ENCODE results near the gene ARHGAP8. TPM values are rescaled to one million over a fixed set of nuclear protein-coding genes. Genes with fewer than 3 reads are reported as not detected.

ARHGAP8 gene
- total and polyA plus RNA-seq, 2 experiments from 2014 or later: 62.8 to 64.9 TPM

- TF ChIP-seq REST (IDR thresholded peaks at IDR 0.05; ENCODE audit: unreplicated experiment): no peak
- no peak for TF ChIP-seq ZNF114 (CRISPR knock-in tag; IDR thresholded peaks at IDR 0.05)
- TF ChIP-seq CTCF (conservative IDR thresholded peaks at IDR 0.05; ENCODE audit: low read depth in 2 of 2): no peak
- no peak for TF ChIP-seq POLR2AphosphoS5 (IDR thresholded peaks at IDR 0.05; ENCODE audit: low read depth)
- no peak for TF ChIP-seq NANOG (IDR thresholded peaks at IDR 0.05; ENCODE audit: borderline replicate concordance)
- TF ChIP-seq EZH2 (IDR thresholded peaks at IDR 0.05; ENCODE audit: low read depth, unreplicated experiment): no peak
- no peak for TF ChIP-seq CREB1 (CRISPR knock-in tag; IDR thresholded peaks at IDR 0.05; ENCODE audit: low read depth)
- TF ChIP-seq EZH2phosphoT487 (IDR thresholded peaks at IDR 0.05; ENCODE audit: unreplicated experiment): no peak
These were observed 155.7 kb downstream of the ARHGAP8 start (continued) for GRCh38 chr22:44907765-44908737.

GRCh38 chr22:44909241-44909640, 156.9 kb downstream of the ARHGAP8 start:
- Histone ChIP-seq H2AFZ (no peak overlapping the region), H3K36me3 (ENCODE audit: insufficient read depth) (peaks cover 38% of the 10 kb centered on the region), H3K9me2 (ENCODE audit: insufficient read depth) (no peaks in the 10 kb centered on the region), H4K20me1 (replicated peaks; ENCODE audit: insufficient read depth) (no peaks in the 10 kb centered on the region; the same call in 1 of the 2 replicates), H3K27ac (ENCODE audit: low read depth) (no peak overlapping the region), H3K4me2 (no peak overlapping the region), H3K27me3 (ENCODE audit: insufficient read depth) (no peaks in the 10 kb centered on the region), H3K79me2 (replicated peaks; ENCODE audit: insufficient read depth) (no peaks in the 10 kb centered on the region), H3K4me1 (ENCODE audit: insufficient read depth) (no peaks in the 10 kb centered on the region), H3F3A (replicated peaks; ENCODE audit: low read depth) (no peaks in the 10 kb centered on the region), H3K4me3 (no peak overlapping the region)
- Mint-ChIP-seq H3K9me3 (peaks cover 30% of the 10 kb centered on the region), H3K36me3 (ENCODE audit: low read depth) (peaks cover 79% of the 10 kb centered on the region), H3K4me1 (no peaks in the 10 kb centered on the region), H3K4me3 (no peak overlapping the region), H3K27ac (no peak overlapping the region), H3K27me3 (ENCODE audit: insufficient read depth, low read depth, poor library complexity) (peaks cover 2% of the 10 kb centered on the region)
- DNase-seq (ENCODE audit: low spot score) (no peak), ATAC-seq (no peak)
- TF ChIP-seq REST (IDR thresholded peaks at IDR 0.05; ENCODE audit: unreplicated experiment): no peak

Other genes starting within 250 kb of the ARHGAP8 start
- 31.4 and 37.7 TPM in 2 replicates for gene PRR5, start 50.4 kb upstream of the ARHGAP8 start, total RNA-seq (2014; rRNA removed; shearing (Covaris generic))
- 15.3 and 17.4 TPM in 2 replicates for gene PRR5, start 50.4 kb upstream of the ARHGAP8 start, polyA plus RNA-seq (2016; fragmentation: Nextera tagmentation; extraction: Ambion mirVana)